GM19452 (cell line): ENCODE data around the gene PUS7L.
"Not testable (repeated sequence)": the region's sequence is repeated elsewhere in the genome, so short reads cannot be mapped to it uniquely, and the experiment has no call there.

Experiments
- ATAC-seq: cut with Tn5 transposase; IDR thresholded peaks from one replicate; pipeline ENCODE4 v1.9.1; 2021; ENCODE audit not compliant: unreplicated experiment

The PUS7L gene

DNA sequence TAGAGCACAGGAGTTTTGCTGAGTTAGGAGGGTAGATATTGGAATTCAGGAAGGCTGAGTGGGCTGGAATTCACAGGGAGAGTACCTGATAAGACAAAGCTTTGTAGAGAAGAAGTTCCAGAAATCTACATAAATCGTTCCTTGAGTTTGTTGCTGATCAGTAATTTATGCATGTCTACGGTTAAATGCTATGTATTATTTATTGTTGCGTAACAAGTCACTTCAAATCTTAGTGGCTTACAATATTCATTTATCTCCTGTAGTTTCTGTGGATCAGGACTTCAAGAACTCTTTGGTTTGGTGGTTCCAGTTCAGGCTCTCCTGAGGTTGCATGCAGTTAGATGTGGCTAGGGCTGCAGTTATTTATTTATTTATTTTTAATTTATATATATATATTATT is 7.8 kb downstream of the PUS7L start:
- no peak for ATAC-seq

GRCh38 chr12:43749016-43749415 is 9.6 kb downstream of the PUS7L start:
- ATAC-seq, result no peak

GRCh38 chr12:43744826-43745225 is 13.8 kb downstream of the PUS7L start:
- no peak for ATAC-seq

DNA sequence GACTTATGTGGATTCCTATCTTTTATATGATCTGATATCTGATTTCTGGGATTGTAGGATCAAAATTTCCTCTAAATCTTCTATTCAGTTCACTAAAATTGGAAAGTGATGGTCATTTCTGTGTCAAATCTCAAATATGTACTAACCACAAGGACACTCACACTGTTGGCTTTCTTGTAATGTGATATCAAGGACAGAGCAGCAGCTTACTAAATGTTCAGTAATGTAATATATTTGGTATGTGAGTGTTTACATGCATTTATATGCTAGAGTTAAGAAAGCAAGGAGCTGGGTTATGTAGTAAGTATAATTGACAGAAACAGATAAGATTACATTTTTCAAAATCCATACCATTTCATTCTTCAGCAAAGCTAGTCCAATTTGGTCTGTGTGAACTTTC is 16.5 kb downstream of the PUS7L start:
- no peak for ATAC-seq

GRCh38 chr12:43740511-43741100 is 18.0 kb downstream of the PUS7L start:
- no peak for ATAC-seq

DNA sequence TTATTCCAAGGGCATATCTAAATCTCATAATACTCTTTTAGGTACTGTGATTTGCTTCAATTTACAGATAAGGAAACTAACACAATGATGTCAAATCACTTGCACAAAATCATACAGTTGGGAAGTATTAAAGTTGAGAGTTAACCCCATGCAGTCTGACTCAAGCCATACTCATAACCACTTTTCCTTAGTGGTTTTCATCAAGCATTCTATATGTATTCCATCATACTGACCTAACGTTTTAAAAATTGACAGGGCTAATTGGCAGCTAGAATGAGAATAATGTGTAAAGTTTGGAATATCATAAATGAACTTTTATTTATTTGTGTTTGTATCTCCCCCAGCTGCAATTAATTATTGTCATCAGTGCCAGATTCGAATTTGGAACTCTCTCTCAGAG is 20.9 kb downstream of the PUS7L start:
- no peak for ATAC-seq

GRCh38 chr12:43736927-43737440 is 21.6 kb downstream of the PUS7L start:
- ATAC-seq, result no peak

DNA sequence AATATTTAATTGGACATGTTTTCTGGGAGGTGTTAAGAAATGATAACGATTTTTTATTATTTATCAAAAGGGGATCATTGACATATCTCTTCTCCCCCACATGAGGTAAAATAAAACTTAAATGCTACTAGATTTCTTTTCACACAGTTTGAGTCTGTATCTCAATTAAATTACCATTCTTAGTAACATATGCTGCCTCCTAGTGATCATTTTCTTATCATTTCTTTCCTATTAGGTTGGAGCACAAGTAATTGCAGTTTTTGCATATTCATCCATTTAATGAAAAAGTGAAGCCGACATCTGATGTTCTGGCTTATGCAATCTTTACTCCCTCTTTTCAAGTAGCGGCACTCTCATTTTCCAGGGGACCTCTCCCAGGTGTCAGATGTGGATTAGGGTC is 24.9 kb downstream of the PUS7L start:
- ATAC-seq, result no peak

DNA sequence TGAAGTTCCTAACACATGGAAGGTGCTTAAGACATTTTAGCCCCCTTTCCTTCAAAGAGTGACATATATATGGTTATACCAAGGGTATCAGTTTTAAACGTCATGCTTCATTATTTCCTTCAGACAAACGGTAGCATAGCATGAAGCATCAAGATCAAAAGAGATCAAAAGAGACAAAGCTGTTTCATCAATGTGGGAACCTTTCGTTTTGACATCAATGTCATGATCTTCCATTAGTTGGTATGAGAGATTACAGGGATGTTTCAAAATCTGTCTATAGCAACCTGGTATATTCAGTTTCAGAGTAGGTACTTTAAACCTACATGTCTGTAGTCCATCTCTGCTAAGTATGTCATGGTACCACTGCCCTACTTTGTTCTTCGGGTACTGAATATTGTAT is 28.3 kb downstream of the PUS7L start:
- no peak for ATAC-seq

- ATAC-seq, result no peak
These were observed 29.9 kb downstream of the PUS7L start for GRCh38 chr12:43728698-43729097.

GRCh38 chr12:43728117-43728516 is 30.5 kb downstream of the PUS7L start:
- ATAC-seq, result no peak

DNA sequence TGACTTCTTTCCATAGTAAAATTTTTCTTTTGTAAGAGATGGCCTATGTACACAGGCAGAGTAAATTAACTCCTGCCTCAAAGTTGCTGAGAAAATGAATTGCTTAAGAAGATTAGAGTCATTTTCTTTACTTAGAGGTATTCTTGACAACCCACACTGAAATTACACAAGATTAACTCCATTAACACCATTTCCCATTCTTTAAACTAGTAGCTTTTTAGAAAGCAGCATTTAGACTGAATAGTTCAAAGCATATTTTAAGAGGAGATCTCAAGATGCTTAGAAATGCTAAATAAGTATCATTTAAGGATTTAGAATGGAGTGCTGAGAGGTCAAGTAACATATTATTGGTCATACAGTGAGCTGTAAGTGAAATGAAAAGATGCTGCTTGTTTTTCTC is 35.5 kb downstream of the PUS7L start:
- ATAC-seq, result no peak

DNA sequence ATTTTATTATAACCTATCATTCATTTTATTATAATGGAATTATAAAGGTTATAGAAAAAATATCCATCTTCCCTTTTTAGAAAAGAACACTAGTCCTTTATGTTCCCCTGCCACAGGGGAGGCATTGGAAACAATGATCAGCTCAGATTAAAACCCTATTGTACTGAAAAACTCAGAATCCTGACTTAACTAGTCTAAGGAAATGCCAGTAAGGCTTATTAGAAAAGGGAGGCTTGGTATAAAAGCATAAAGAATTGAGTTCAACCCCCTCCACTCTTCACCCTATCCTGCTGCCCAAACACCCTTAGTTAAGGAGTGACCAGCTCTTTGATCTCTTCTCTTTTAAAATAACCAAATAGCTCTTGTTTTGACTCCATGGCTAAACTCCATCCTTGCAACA is 36.0 kb downstream of the PUS7L start:
- ATAC-seq, result no peak

DNA sequence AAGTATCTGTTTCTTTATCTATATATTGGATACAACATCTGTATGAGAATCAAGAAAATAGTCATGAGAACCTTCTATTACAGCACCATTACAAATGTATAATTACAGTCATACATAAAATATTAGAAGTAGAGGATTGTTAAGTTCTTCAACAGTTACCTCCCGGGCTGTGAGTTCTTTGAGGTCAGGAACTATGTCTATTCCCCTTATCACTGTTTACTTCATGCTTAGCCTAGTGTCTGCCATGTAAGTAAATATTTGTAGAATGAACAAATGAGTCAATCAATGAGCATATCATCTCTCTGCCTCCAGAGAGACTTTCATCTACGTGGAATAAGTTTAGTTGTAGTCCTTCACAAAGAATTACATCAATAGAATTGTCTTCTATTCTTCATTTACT is 47.2 kb downstream of the PUS7L start:
- ATAC-seq, result no peak

GRCh38 chr12:43703772-43704171 is 54.8 kb downstream of the PUS7L start:
- not testable (repeated sequence) for ATAC-seq

DNA sequence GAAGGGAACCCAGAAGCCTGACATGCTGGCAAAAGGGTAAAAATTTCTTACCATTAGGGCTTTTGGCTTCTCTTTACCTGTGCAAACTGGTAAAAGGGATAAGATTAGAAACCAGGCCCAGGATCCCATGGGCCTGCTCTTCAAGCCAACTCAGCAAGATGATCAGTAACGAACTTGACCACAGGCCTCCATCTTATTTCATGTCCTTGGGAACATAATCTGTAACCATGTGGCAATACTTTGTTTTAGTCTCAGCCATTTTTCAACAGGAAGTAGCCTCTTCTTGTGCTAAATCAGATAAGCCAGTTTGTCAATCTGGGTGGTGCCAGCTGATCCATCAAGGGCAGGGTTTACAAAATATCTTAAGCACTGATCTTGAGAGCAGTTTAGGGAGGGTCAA is 57.4 kb downstream of the PUS7L start:
- not testable (repeated sequence) for ATAC-seq

- ATAC-seq, result no peak
These were observed 62.4 kb downstream of the PUS7L start for GRCh38 chr12:43696154-43696553.

DNA sequence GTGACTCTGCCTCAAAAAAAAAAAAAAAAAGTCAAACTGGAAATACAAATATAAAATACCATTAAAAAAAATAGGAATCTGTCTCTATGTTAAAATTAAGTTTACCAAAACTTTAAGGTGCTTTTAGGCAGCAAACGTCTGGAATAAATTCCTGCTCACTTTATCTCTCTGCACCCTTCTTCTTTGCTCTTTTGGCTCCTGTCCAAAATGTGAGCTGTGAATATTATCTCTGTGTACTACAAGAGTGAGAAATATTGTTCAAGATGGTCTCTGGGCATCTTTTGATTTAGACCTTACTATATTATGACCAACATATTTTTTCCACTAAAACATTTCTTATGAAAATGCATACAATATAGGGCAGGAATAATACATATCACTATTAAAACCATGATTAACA is 63.7 kb downstream of the PUS7L start:
- ATAC-seq, result no peak

- no peak for ATAC-seq
These were observed 66.5 kb downstream of the PUS7L start for GRCh38 chr12:43692064-43692463.

- not testable (repeated sequence) for ATAC-seq
These were observed 73.1 kb downstream of the PUS7L start for GRCh38 chr12:43685491-43685890.

DNA sequence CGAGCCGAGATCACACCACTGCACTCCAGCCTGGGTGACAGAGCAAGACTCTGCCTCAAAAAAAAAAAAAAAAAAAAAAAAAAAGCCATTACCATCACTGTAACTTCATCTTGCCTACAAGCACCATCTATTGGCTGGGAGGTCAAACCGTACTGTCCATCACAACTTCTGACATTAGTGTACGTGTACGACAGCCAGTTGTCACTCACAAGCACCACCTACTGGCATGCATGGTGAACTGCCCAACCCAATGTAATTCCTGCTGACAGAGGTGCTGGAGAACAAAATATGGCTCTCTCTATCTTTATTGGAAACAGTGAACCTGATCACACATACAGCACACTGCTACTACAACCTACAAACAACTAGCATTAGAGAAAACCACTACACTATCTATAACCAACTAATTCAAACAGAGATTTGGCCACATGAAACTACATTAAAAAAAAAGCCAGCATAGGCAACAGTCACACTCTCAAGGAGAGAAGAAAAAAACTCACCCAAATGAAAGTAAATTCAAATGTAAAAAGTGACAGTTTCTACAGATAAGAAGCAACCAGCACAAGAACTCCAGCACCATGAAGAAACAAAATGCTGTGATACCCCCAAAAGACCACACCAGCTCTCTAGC is 82.3 kb downstream of the PUS7L start:
- peak; percentile 94 for ATAC-seq

- ATAC-seq, result no peak
These were observed 83.3 kb downstream of the PUS7L start for GRCh38 chr12:43675048-43675904.
